HTERT RPE-1 (cell line): ENCODE measurements around the gene TMEM100.

Experiments
- in situ Hi-C: fragments of 300-500 bp; cut with MboI; formaldehyde crosslinking; loops from 4 replicates; pipeline ENCODE4 v1.14.3; 2020; ENCODE audit warnings: low sequenced_read_pairs

TMEM100 gene, protein sequence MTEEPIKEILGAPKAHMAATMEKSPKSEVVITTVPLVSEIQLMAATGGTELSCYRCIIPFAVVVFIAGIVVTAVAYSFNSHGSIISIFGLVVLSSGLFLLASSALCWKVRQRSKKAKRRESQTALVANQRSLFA

DNA sequence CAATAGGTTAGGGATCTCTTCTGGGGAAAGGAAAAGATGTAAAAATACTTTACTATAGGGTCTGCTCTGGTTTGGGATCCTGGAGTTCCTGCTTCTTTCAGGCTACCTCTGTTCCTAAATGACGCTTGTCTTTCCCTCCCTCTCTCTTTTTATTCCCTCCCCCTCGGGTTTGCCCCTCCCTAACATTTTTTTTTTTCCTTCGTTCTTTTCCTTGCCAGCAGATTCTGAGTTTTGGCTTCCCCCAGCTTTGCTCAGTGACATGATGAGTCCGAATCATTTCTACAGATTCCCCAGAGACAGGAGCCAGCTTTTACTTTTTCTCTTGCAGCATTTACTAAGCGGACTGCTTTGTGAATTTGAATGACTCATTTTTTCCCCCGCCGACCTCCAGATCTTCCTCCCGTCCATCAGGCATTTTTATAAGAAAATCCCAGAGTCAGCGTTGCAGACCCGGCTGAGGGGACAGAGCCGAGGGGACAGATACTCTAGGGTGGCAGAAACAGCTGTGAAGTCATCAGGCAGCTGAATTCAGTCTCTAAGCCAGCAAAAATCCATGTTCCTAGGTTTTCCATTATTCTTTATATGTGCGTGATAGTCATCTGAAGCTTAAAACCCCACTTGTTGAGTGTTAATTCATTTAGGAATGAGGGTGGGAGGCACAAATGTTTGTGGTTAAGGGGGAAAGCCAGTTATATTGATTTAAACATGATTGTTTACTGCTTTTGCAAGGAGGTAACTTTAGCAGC lies at the start of gene TMEM100:
Gene TMEM100 (minus strand): TSS at position 123 of the 746 bp plus-strand sequence. CDS start 1,794 bp downstream, outside the sequence.
- in situ Hi-C loops = no loop called here

DNA sequence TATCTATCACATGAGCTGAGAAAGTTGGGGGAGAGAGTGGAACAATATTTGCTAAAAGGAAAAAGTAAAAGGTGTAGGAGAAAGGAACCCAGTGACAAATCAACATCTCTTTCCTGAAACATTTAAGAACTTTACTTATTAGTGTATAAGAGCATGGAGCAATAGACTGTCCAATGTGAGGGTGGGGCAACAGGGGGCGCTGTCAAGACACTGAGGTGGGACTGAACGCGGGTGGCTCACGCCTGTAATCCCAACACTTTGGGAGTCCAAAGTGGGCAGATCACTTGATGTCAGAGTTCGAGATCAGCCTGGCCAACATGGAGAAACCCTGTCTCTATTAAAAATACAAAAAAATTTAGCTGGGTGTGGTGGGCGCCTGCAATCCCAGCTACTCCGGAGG lies 49.4 kb upstream of the TMEM100 start:
- in situ Hi-C loops = no loop called here

- in situ Hi-C loops = no loop called here
Measured at GRCh38 chr17:55770196-55770870, 47.7 kb upstream of the TMEM100 start.

DNA sequence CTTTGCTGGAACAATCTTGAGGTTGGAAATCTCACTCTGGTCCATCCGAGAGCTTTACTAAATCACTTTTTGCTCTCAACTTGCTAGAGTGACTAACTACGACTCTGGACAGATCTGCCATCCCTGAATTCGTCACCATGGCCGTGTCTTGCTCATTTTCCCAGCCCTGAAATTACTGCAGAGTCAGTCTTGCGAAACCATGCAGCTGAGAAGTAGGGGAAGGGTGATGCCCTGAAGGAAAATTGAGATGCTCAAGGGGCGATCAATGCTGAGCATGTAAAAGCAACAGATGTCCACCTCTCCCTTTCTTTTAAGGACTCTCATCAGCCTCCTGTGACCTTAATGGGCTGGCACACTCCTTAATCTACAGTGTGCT lies 46.9 kb upstream of the TMEM100 start:
- in situ Hi-C loops = no loop called here

DNA sequence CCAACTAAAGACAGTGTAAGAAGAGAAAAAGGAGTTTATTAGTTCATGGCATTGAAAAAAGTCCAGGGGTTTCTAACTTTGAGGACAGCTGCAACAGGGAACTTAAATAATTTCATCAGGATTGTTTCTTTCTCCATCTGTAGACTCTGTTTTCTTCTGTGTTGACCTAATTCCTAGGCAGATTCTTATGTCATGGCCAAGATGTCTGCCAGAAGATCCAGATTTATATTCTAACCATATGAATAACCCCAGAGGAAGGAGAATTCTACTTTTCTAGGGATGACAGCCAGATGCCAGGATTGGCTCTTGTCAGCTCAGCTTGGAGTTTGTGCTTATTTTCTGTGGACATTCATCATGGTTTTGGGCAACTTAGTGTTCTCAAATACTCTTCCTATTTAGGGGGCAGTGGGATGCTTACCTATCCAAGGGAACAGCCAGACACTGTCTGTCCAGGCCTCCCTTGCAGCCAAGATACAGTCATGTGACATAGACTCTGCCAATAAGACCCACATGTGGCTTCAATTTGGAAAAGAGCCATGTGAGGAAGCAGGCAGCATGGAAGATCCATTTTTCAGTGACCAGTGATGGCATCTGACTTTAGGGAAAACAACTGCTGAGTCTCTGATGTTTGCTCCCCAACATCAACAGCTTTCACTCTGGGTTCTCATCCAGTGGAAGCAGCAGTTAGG lies 46.4 kb upstream of the TMEM100 start:
- in situ Hi-C loops = no loop called here

DNA sequence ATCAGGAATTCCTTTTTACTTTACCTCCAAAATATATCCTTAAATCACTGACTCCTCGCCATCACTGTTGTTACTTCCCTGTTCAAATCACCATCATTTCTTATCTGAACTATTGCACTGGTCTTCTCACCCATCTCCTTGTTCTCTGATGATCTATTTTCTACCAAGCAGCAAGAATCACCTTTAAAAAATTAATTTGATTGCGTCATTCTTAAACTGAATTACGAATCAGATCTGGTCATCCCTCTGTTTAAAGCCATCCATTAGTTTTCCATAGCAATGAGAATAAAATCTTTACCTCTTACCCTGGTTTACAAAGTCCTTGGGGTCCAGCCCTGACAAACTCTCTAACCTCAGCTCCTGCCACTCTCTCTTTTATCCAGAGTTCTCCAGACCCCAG lies 42.8 kb upstream of the TMEM100 start:
- in situ Hi-C loops = no loop called here

- in situ Hi-C loops = no loop called here
Measured at GRCh38 chr17:55764610-55765009, 41.9 kb upstream of the TMEM100 start.

DNA sequence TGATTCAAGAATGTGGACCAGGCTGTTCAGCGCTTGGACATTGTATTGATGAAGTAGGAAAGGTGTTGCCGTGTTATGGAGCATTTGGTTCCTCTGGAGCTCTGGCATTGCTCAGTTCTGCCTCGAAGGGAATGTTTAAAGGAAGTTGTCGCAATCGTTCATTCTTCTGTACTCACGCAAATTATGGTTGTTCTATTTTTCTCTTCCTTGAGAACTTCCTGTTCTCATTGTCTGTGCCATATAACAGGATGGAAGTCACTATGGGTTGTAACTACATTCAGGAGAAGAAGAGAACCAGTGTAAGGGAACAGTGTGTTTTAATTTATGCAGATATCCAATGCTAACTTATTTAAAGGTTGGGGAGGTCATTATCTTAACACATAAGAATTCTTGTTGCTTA lies 41.2 kb upstream of the TMEM100 start:
- in situ Hi-C loops = no loop called here

- in situ Hi-C loops = no loop called here
Measured at GRCh38 chr17:55762086-55762858, 39.6 kb upstream of the TMEM100 start.

GRCh38 chr17:55760643-55761355 lies 38.1 kb upstream of the TMEM100 start:
- in situ Hi-C loops = no loop called here

DNA sequence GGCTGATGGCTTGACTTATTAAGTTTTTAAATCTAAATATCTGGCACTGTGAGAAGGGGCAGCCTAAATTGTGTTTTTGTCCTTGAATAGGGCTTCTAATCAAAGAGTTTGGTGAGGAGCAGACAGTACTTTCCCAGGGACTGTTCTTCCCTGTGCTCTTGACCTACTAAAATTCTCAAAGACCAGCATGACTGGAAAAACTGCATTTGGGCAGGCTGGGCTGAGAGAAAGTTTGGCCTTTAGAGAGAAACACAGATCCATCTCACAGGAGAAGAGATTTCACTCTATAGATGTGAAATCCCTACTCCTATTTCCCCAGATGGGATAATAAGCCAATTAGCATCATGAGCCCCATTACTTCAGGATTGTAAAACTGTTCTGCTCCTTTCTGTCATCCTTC lies 35.5 kb upstream of the TMEM100 start:
- in situ Hi-C loops = no loop called here

GRCh38 chr17:55757659-55758058 lies 35.0 kb upstream of the TMEM100 start:
- in situ Hi-C loops = no loop called here

- in situ Hi-C loops = no loop called here
Measured at GRCh38 chr17:55756689-55757088, 34.0 kb upstream of the TMEM100 start.

- in situ Hi-C loops = no loop called here
Measured at GRCh38 chr17:55751720-55752250, 29.1 kb upstream of the TMEM100 start.

- in situ Hi-C loops = no loop called here
Measured at GRCh38 chr17:55750750-55751657, 28.3 kb upstream of the TMEM100 start, which contains the start of gene PCTP. Gene PCTP, plus strand, starts transcription at chr17:55751051. Its CDS starts 53 bp downstream, at chr17:55751104.

DNA sequence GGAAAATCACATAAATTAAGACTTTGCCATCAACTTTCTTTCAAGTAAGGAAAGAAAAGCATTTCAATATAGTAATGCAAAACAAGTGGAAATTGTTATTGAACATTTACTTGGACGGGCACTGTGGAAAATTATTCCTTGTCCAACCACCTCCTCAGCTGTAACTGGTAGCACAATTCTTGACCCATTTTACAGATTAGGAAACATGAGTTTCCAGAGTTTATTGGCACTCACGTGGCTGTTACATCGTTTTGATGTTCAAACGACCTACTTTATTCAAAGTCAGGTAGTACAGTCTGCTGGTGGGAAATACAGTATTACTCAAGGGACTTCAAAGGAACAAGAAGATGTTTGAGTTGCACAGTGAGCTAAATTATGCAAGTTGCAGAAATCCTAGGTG lies 27.3 kb upstream of the TMEM100 start:
- in situ Hi-C loops = no loop called here

DNA sequence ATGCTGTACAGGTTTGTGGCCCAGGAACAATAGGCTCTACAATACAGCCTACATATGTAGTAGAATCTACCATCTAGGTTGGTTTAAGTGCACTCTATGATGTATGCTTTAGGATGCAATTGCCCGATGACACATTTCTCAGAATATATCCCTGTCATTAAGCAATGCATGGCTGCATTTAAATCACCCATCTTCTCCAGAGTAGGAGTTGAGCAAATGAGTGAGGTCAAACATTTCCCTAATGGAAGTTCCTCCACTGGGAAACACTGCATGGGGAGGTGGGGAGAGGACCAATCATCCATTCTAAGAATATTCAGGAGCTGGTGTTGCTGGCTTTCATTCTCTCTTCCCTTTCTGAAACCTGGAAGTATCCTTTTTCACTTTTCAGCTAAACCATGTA lies 26.2 kb upstream of the TMEM100 start:
- in situ Hi-C loops = no loop called here

DNA sequence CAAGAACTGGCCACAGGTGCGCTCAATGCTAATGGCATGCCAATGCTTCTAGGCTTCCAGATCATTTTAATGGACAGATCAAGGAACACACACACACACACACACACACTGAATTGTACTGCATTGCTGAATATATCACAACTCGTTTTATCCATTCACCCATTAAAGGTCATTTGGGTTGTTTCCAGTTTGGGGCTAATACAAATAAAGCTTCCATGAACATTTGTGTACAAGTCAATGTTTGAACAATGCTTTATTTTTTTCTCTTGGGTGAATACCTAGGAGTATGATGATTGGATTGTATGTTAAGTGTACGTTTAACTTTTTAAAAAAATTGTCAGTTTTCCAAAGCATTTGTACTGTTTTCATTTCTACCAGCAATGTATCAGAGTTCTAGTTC lies 24.5 kb upstream of the TMEM100 start:
- in situ Hi-C loops = no loop called here

DNA sequence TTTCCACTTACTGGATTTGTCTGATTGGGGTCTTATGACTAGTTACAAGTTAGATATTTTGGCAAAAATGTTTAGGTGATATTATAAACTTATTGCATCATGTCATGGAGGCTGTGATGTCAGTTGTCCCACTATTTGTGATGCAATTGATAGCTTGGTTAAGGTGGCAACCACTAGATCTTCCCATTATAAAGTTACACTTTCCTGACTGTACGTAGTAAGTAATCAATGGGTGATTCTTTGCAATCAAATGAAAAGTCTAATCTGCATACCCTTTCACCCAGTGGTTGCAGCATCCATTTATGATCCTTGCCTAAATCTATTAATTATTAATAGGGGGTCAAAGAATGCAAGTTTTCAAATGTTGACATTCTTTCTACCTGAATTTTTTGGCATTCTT lies 23.8 kb upstream of the TMEM100 start:
- in situ Hi-C loops = no loop called here
